ENCODE measurements around the gene CHST3. TPM values are rescaled to one million over a fixed set of nuclear protein-coding genes. Genes with fewer than 3 reads are reported as not detected.

CHST3 gene
- polyA plus RNA-seq, 1 donor from 2014 or later: 4.1 TPM

DNA sequence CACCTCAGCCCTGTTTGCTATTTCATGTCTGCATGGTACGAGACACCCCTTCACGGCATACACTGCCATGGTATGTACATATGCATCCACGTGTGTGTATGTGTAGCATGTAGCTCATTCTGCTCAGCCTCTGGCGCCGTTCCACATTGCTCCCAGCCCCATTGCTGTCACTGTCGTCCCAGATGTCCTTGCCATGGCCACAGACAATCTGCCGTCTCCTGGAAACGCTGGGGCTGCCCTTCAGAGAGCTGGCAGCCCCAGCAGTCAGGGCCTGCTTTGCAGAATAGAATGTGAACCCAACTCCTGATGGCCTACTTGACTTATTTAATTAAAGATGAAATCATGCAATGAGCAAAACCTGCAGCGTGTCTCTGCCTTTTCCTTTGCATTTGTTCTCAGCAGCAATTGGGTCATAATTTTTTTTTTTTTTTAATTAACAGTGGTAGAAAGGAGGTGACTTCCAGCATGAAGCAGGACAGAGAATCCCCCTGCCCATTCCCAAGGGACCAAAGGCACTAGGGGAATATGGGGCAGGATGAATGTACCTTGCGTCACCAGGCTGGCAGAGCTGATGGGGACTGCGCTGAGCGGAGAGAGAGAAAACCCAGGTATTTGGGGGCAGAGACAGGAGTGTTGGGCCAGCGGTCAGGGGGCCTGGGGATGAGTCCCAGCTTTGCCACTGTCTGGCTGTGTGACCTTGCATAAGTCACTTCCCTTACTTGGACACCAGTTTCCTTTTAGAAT is 49.2 kb downstream of the CHST3 start:
- no peak for TF ChIP-seq RAD21 (conservative IDR thresholded peaks at IDR 0.05)
- TF ChIP-seq SMC3 (conservative IDR thresholded peaks at IDR 0.05; ENCODE audit: poor library complexity): no peak
- no peak for TF ChIP-seq MXI1 (conservative IDR thresholded peaks at IDR 0.05; ENCODE audit: poor library complexity, severe bottlenecking)
- TF ChIP-seq EZH2 (IDR thresholded peaks at IDR 0.05; ENCODE audit: borderline replicate concordance, insufficient read depth, low read length, poor library complexity, severe bottlenecking): no peak
- TF ChIP-seq TAF1 (IDR thresholded peaks at IDR 0.05; ENCODE audit: low read depth): no peak
- TF ChIP-seq EP300 (conservative IDR thresholded peaks at IDR 0.05; ENCODE audit: poor library complexity, severe bottlenecking): no peak
- TF ChIP-seq, protein P1, sequence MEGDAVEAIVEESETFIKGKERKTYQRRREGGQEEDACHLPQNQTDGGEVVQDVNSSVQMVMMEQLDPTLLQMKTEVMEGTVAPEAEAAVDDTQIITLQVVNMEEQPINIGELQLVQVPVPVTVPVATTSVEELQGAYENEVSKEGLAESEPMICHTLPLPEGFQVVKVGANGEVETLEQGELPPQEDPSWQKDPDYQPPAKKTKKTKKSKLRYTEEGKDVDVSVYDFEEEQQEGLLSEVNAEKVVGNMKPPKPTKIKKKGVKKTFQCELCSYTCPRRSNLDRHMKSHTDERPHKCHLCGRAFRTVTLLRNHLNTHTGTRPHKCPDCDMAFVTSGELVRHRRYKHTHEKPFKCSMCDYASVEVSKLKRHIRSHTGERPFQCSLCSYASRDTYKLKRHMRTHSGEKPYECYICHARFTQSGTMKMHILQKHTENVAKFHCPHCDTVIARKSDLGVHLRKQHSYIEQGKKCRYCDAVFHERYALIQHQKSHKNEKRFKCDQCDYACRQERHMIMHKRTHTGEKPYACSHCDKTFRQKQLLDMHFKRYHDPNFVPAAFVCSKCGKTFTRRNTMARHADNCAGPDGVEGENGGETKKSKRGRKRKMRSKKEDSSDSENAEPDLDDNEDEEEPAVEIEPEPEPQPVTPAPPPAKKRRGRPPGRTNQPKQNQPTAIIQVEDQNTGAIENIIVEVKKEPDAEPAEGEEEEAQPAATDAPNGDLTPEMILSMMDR (IDR thresholded peaks at IDR 0.05; ENCODE audit: poor library complexity, severe bottlenecking): no peak
- no peak for TF ChIP-seq POLR2AphosphoS5 (IDR thresholded peaks at IDR 0.05)
- TF ChIP-seq, protein P2, sequence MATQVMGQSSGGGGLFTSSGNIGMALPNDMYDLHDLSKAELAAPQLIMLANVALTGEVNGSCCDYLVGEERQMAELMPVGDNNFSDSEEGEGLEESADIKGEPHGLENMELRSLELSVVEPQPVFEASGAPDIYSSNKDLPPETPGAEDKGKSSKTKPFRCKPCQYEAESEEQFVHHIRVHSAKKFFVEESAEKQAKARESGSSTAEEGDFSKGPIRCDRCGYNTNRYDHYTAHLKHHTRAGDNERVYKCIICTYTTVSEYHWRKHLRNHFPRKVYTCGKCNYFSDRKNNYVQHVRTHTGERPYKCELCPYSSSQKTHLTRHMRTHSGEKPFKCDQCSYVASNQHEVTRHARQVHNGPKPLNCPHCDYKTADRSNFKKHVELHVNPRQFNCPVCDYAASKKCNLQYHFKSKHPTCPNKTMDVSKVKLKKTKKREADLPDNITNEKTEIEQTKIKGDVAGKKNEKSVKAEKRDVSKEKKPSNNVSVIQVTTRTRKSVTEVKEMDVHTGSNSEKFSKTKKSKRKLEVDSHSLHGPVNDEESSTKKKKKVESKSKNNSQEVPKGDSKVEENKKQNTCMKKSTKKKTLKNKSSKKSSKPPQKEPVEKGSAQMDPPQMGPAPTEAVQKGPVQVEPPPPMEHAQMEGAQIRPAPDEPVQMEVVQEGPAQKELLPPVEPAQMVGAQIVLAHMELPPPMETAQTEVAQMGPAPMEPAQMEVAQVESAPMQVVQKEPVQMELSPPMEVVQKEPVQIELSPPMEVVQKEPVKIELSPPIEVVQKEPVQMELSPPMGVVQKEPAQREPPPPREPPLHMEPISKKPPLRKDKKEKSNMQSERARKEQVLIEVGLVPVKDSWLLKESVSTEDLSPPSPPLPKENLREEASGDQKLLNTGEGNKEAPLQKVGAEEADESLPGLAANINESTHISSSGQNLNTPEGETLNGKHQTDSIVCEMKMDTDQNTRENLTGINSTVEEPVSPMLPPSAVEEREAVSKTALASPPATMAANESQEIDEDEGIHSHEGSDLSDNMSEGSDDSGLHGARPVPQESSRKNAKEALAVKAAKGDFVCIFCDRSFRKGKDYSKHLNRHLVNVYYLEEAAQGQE (IDR thresholded peaks at IDR 0.05; ENCODE audit: borderline replicate concordance): no peak
- H3K9me3 ChIP-seq (ENCODE audit: low read length): no peaks in the 10 kb centered on the region
- H3K27me3 ChIP-seq (ENCODE audit: insufficient read depth, low read depth, low read length): no peaks in the 10 kb centered on the region
- H2AFZ ChIP-seq (ENCODE audit: low read depth, low read length): no peak overlapping the region
- H3K4me2 ChIP-seq (ENCODE audit: low read length): no peak overlapping the region
- no peaks in the 10 kb centered on the region for H3K9me2 ChIP-seq (ENCODE audit: insufficient read depth, low read length)
- H3K9ac ChIP-seq (ENCODE audit: low read length): no peak overlapping the region
- H4K20me1 ChIP-seq (ENCODE audit: insufficient read depth): no peaks in the 10 kb centered on the region
- H3K79me2 ChIP-seq (replicated peaks; ENCODE audit: insufficient read depth, low read length): no peaks in the 10 kb centered on the region
- no peaks in the 10 kb centered on the region for H3K36me3 ChIP-seq (ENCODE audit: insufficient read depth, low read length)
- no peaks in the 10 kb centered on the region for H3F3A ChIP-seq (ENCODE audit: insufficient read depth, low read length, poor library complexity, severe bottlenecking)
- no peak overlapping the region for H3K4me3 ChIP-seq (ENCODE audit: low read length)
- H3K27ac ChIP-seq (ENCODE audit: low read length): no peak overlapping the region

DNA sequence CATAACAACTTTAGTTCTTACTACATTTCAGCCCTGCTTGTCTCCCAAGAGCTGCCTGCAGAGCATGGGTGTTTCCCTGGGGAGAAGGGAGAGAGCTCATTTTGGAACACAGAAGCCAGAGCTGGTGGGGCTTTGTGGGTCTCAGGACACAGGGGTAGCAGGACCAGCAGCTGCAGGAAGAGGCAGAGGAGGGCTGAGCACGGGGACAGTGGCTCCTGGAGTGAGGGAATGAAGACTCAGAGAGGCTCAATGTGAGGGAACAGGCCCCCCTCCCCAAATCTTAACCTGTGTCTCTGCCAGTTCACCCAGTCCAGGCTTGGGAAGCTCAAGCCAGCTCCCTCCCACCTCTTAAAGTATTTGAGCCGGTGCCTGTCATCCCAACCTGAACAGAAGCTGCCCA is 50.0 kb downstream of the CHST3 start:
- Histone ChIP-seq H3K36me3 (ENCODE audit: insufficient read depth, low read length) (no peaks in the 10 kb centered on the region), H3K9ac (ENCODE audit: low read length) (no peak overlapping the region), H3K27ac (ENCODE audit: low read length) (no peak overlapping the region)

More for the DNA sequence above, 50.0 kb downstream of the CHST3 start:
- H3K79me2 ChIP-seq (replicated peaks; ENCODE audit: insufficient read depth, low read length): no peaks in the 10 kb centered on the region
- no peaks in the 10 kb centered on the region for H3K9me2 ChIP-seq (ENCODE audit: insufficient read depth, low read length)
- no peaks in the 10 kb centered on the region for H4K20me1 ChIP-seq (ENCODE audit: insufficient read depth)
- H3K4me2 ChIP-seq (ENCODE audit: low read length): no peak overlapping the region
- H3F3A ChIP-seq (ENCODE audit: insufficient read depth, low read length, poor library complexity, severe bottlenecking): no peaks in the 10 kb centered on the region
- no peak overlapping the region for H3K4me3 ChIP-seq (ENCODE audit: low read length)
- no peaks in the 10 kb centered on the region for H3K9me3 ChIP-seq (ENCODE audit: low read length)
- no peak for TF ChIP-seq SMC3 (conservative IDR thresholded peaks at IDR 0.05; ENCODE audit: poor library complexity)
- TF ChIP-seq RAD21 (conservative IDR thresholded peaks at IDR 0.05): no peak
- H3K27me3 ChIP-seq (ENCODE audit: insufficient read depth, low read depth, low read length): no peaks in the 10 kb centered on the region
- no peak overlapping the region for H2AFZ ChIP-seq (ENCODE audit: low read depth, low read length)
